Measurements from ENCODE around the gene VANGL2. TPM values are rescaled to one million over a fixed set of nuclear protein-coding genes. Genes with fewer than 3 reads are reported as not detected.
A peak's percentile ranks its signal among the peaks of the same experiment; 100 is the strongest.

Gene VANGL2
- total and polyA plus RNA-seq, 2 experiments from 2014 or later = 17.7 to 51.3 TPM

DNA sequence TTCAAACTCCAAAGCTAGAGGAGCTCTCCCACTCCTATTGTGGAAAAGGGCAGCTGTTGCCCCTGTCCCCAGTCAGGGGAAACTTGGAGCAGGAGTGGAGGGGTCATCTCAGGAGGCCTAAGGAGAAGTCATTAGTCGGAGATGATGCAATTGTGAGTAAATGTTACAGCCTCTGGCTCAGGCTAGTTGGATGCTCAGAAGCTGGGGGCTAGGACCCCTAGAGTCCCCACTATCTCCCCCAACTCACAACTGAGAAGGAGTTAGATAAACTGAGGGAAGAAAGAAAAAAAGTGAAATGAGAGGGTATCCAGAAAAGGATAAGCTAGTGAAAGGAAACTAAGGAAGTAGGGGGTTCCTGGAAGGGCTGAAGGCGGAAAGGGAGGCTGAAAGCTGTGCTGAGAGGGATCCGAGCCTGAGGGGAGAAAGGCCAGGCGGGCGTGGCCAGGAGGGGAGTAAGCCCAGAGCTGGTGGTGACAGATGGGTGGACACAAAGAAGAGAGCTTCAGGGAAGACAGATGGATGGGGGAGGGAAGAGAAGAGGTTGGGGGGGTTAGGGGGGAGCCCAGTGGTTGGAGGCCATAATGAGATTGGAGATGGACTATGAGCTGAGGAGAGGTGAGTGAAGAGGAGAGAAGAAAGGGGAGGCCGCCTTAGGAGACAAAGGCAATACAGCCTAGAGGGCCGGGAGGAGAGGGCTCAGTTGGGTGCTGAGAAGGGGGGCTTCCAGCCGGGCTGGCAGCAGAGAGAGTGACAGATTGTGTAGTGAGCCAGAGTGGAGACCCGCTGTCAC lies 38.0 kb upstream of the VANGL2 start:
- H3K4me2 ChIP-seq = 0 out of 2 replicates have a peak overlapping the region, but pooled peaks have one; percentile 32
- H3K36me3 ChIP-seq (ENCODE audit: insufficient read depth) = peaks cover 4% of the 10 kb centered on the region; the same call in 1 of the 2 replicates
- DNase-seq (ENCODE audit: low spot score) = peak; percentile 55
- H2AFZ ChIP-seq = no peak overlapping the region
- peaks cover 33% of the 10 kb centered on the region for H3K36me3 Mint-ChIP-seq (ENCODE audit: low read depth)
- no peak overlapping the region for H3K4me3 ChIP-seq
- ATAC-seq = peak; percentile 43
- no peaks in the 10 kb centered on the region; the same call in 1 of the 2 replicates for H4K20me1 ChIP-seq (replicated peaks; ENCODE audit: insufficient read depth)
- peaks cover 51% of the 10 kb centered on the region for H3K4me1 Mint-ChIP-seq
- H3K27ac ChIP-seq (ENCODE audit: low read depth) = peak overlapping the region; percentile 86
- H3K27me3 Mint-ChIP-seq (ENCODE audit: insufficient read depth, low read depth, poor library complexity) = peaks cover 12% of the 10 kb centered on the region
- H3K4me1 ChIP-seq (ENCODE audit: insufficient read depth) = peaks cover 20% of the 10 kb centered on the region
- no peaks in the 10 kb centered on the region for H3K9me3 Mint-ChIP-seq
- H3F3A ChIP-seq (replicated peaks; ENCODE audit: low read depth) = 0 out of 2 replicates have a peak, but pooled peaks cover 3% of the 10 kb centered on the region
- no peak for TF ChIP-seq STAT1 (IDR thresholded peaks at IDR 0.05; ENCODE audit: unreplicated experiment)
- H3K4me3 Mint-ChIP-seq = peak overlapping the region; percentile 6; the same call in 1 of the 3 replicates
- H3K9me2 ChIP-seq (ENCODE audit: insufficient read depth) = no peaks in the 10 kb centered on the region
- H3K27ac Mint-ChIP-seq = peak overlapping the region; percentile 98
- no peaks in the 10 kb centered on the region for H3K79me2 ChIP-seq (replicated peaks; ENCODE audit: insufficient read depth)
- no peaks in the 10 kb centered on the region for H3K27me3 ChIP-seq (ENCODE audit: insufficient read depth)

- no peak overlapping the region for H2AFZ ChIP-seq
These were observed 37.4 kb upstream of the VANGL2 start for GRCh38 chr1:160363010-160363409.

More at GRCh38 chr1:160363010-160363409, 37.4 kb upstream of the VANGL2 start:
- Histone ChIP-seq H3K4me2 (no peak overlapping the region), H3K27ac (ENCODE audit: low read depth) (peak overlapping the region; percentile 86), H3K9me2 (ENCODE audit: insufficient read depth) (no peaks in the 10 kb centered on the region), H3K79me2 (replicated peaks; ENCODE audit: insufficient read depth) (no peaks in the 10 kb centered on the region), H4K20me1 (replicated peaks; ENCODE audit: insufficient read depth) (no peaks in the 10 kb centered on the region; the same call in 1 of the 2 replicates), H3K27me3 (ENCODE audit: insufficient read depth) (no peaks in the 10 kb centered on the region), H3F3A (replicated peaks; ENCODE audit: low read depth) (0 out of 2 replicates have a peak, but pooled peaks cover 3% of the 10 kb centered on the region), H3K4me1 (ENCODE audit: insufficient read depth) (peaks cover 20% of the 10 kb centered on the region), H3K36me3 (ENCODE audit: insufficient read depth) (peaks cover 4% of the 10 kb centered on the region; the same call in 1 of the 2 replicates), H3K4me3 (no peak overlapping the region)
- Mint-ChIP-seq H3K27me3 (ENCODE audit: insufficient read depth, low read depth, poor library complexity) (peaks cover 12% of the 10 kb centered on the region), H3K36me3 (ENCODE audit: low read depth) (peaks cover 28% of the 10 kb centered on the region), H3K4me3 (no peak overlapping the region; the same call in 2 of the 3 replicates), H3K4me1 (peaks cover 55% of the 10 kb centered on the region), H3K27ac (peak overlapping the region; percentile 98), H3K9me3 (no peaks in the 10 kb centered on the region)
- DNase-seq (ENCODE audit: low spot score) (peak; percentile 17), ATAC-seq (no peak; the same call in 2 of the 3 replicates)
- TF ChIP-seq CTCF (conservative IDR thresholded peaks at IDR 0.05; ENCODE audit: low read depth in 2 of 2) (no peak), ZNF331 (CRISPR knock-in tag; IDR thresholded peaks at IDR 0.05; ENCODE audit: low read depth) (no peak), ZNF114 (CRISPR knock-in tag; IDR thresholded peaks at IDR 0.05) (no peak)
- TF ChIP-seq, protein P1, sequence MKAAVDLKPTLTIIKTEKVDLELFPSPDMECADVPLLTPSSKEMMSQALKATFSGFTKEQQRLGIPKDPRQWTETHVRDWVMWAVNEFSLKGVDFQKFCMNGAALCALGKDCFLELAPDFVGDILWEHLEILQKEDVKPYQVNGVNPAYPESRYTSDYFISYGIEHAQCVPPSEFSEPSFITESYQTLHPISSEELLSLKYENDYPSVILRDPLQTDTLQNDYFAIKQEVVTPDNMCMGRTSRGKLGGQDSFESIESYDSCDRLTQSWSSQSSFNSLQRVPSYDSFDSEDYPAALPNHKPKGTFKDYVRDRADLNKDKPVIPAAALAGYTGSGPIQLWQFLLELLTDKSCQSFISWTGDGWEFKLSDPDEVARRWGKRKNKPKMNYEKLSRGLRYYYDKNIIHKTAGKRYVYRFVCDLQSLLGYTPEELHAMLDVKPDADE (IDR thresholded peaks at IDR 0.05) = no peak

All from GM23338 (cell line).